Ovary (tissue), 9 donors: ENCODE results near the gene LAMA2. TPM values are rescaled to one million over a fixed set of nuclear protein-coding genes. Genes with fewer than 3 reads are reported as not detected.

ENCODE experiments used
- DNase-seq, 5 donors: peaks; one replicate each; pipeline ENCODE4 v3.0.0-alpha.2; 2019 to 2020
- H3K27ac ChIP-seq, 2 donors: fragments of 200-600 bp; one replicate each; pipeline versions ENCODE4 v1.5.1 to v1.8.0; 2019 to 2022
- H3K27me3 ChIP-seq: fragments of 200-600 bp; one replicate; pipeline ENCODE4 v1.8.0; 2022
- H3K36me3 ChIP-seq: fragments of 200-600 bp; sonication (generic); one replicate; pipeline ENCODE4 v1.5.1; 2019
- H3K4me1 ChIP-seq: one replicate; pipeline ENCODE4 v1.8.1; 2013; ENCODE audit warnings: mild to moderate bottlenecking, moderate library complexity; ENCODE audit not compliant: insufficient read depth
- H3K4me3 ChIP-seq: fragments of 200-600 bp; sonication (generic); one replicate; pipeline ENCODE4 v1.5.1; 2017
- H3K9me3 ChIP-seq, 2 donors: fragments of 200-600 bp in 1 of 2; sonication (generic) in 1 of 2; one replicate each; pipeline versions ENCODE4 v1.5.1 to v1.8.1; 2013 to 2019; ENCODE audit warnings: mild to moderate bottlenecking in 1 of 2, moderate library complexity in 1 of 2
- CTCF ChIP-seq, 3 donors: fragments of 450-650 bp in 2 of 3; fragments of 200-600 bp in 1 of 3; IDR thresholded peaks; one replicate each; pipeline versions ENCODE4 v1.5.1 to v1.8.0; 2016 to 2022; ENCODE audit warnings: antibody characterized with exemption in 3 of 3, mild to moderate bottlenecking in 1 of 3
- EP300 ChIP-seq: sonication (generic); formaldehyde crosslinking; IDR thresholded peaks from one replicate; pipeline ENCODE4 v1.6.1; 2017; ENCODE audit warnings: antibody characterized with exemption
- POLR2A ChIP-seq: fragments of 450-650 bp; IDR thresholded peaks from one replicate; pipeline ENCODE4 v1.6.1; 2017; ENCODE audit warnings: antibody characterized with exemption, mild to moderate bottlenecking, moderate library complexity
- WGBS, 3 donors: extraction: QIAGEN DNeasy Blood & Tissue Kit in 1 of 3; methylation state at CpG; one replicate each; pipeline versions ENCODE4 v1.1.5 to v1.1.7; 2013 to 2017; 5-methylcytosine and 5-hydroxymethylcytosine counted together
- intact Hi-C, 4 donors: fragments of 100-400 bp; cut with DNase I; formaldehyde crosslinking; loops; one replicate each; pipeline versions ENCODE4 v1.11.0 to v1.15.1; 2022 to 2023
- polyA plus RNA-seq, 2 donors: library from polyadenylated mRNA; stranded (reverse); fragments of 200-250 nt in 1 of 2; fragments of 350-450 nt in 1 of 2; fragmentation: Illumina TruSeq in 1 of 2; extraction: RNeasy Lipid Tissue Mini Kit (QIAGEN cat#74804) in 1 of 2; gene quantifications; one replicate each; pipeline ENCODE4 v1.2.3, GENCODE V29; 2013 to 2014
- total RNA-seq, 7 donors: library from RNA; depleted of rRNA in 2 of 7; stranded (reverse); fragments of >200 nt in 2 of 7; fragmentation: NEBNext Ultra II Directional in 3 of 7; extraction: Animal tissue kit (Norgen Biotek cat#: 25700) in 3 of 7; gene quantifications; one replicate each; pipeline versions ENCODE4 v1.1.0 to v1.2.4, GENCODE V29; 2016 to 2023
- donor health status: DM: no; HTN: no; CAD: no; lungs with moderate emphysema.
- donor health status: DM: no; HTN: no; CAD: no.
- donor health status: Bipolar disorder and iron deficiency.
- donor health status: DM: yes; HTN: yes; CAD: no.
- donor health status: DM: no; HTN: no; CAD: no.
- donor health status: DM: yes; HTN: yes; CAD: no.

Gene LAMA2
- total and polyA plus RNA-seq, 9 donors, result 42.5 to 226 (median 121) TPM

- intact Hi-C loops, result no loop called here
- Histone ChIP-seq H3K4me3 (no peak overlapping the region), H3K36me3 (no peaks in the 10 kb centered on the region), H3K4me1 (no peaks in the 10 kb centered on the region), H3K27ac (no peak overlapping the region), H3K9me3 (no peaks in the 10 kb centered on the region), H3K27me3 (no peaks in the 10 kb centered on the region)
- no peak for TF ChIP-seq POLR2A
- no peak for TF ChIP-seq CTCF (IDR thresholded peaks at IDR 0.05)
- no peak for TF ChIP-seq EP300
- WGBS, 3 donors, result 95 to 98% (median 95%) methylated on average over 1 of the region's 1 CpG
- DNase-seq, result no peak
These were observed 241.4 kb downstream of the LAMA2 start for GRCh38 chr6:129124347-129124746.

GRCh38 chr6:129130106-129130505, 247.2 kb downstream of the LAMA2 start:
- no peak for DNase-seq
- intact Hi-C loops, result loop anchor here in 1 of 4 donors (10.0 kb wide), 1 partner anchor 245 kb away; the partner anchor contains the start of gene LAMA2
- no peaks in the 10 kb centered on the region for H3K27me3 ChIP-seq
- peak overlapping the region; percentile 47 to 60 for H3K27ac ChIP-seq
- no peaks in the 10 kb centered on the region for H3K36me3 ChIP-seq
- H3K9me3 ChIP-seq, result no peaks in the 10 kb centered on the region
- no peak overlapping the region for H3K4me3 ChIP-seq
- no peak for TF ChIP-seq POLR2A
- no peak for TF ChIP-seq CTCF (IDR thresholded peaks at IDR 0.05)
- no peak for TF ChIP-seq EP300
- H3K4me1 ChIP-seq, result peaks cover 13% of the 10 kb centered on the region

GRCh38 chr6:129130959-129131681, 248.2 kb downstream of the LAMA2 start:
- Histone ChIP-seq H3K36me3 (no peaks in the 10 kb centered on the region), H3K4me3 (no peak overlapping the region), H3K9me3 (no peaks in the 10 kb centered on the region), H3K4me1 (peaks cover 16% of the 10 kb centered on the region), H3K27ac (peak overlapping the region; percentile 13 to 60), H3K27me3 (no peaks in the 10 kb centered on the region)
- peak; percentile 60 for TF ChIP-seq EP300
- TF ChIP-seq CTCF (IDR thresholded peaks at IDR 0.05), result no peak
- DNase-seq, result peak in 4 of 5 donors; percentile 43 to 74 (median 70)
- 6 to 14% (median 7%) methylated on average over 3 of the region's 3 CpGs for WGBS, 3 donors
- intact Hi-C loops, result loop anchor here in 1 of 4 donors (10.0 kb wide), 1 partner anchor 246 kb away; the partner anchor contains the start of gene LAMA2

GRCh38 chr6:129133770-129134192, 250.8 kb downstream of the LAMA2 start:
- intact Hi-C loops, result loop anchor here in 1 of 4 donors (10.0 kb wide), 1 partner anchor 249 kb away; the partner anchor contains the start of gene LAMA2
- peak in 4 of 5 donors; percentile 39 to 57 (median 43) for DNase-seq
- H3K36me3 ChIP-seq, result no peaks in the 10 kb centered on the region
- H3K9me3 ChIP-seq, result no peaks in the 10 kb centered on the region
- no peaks in the 10 kb centered on the region for H3K27me3 ChIP-seq
- H3K4me1 ChIP-seq, result peaks cover 16% of the 10 kb centered on the region
- TF ChIP-seq EP300, result peak; percentile 55
- no peak for TF ChIP-seq POLR2A
- TF ChIP-seq CTCF (IDR thresholded peaks at IDR 0.05), result peak in 1 of 3 donors; percentile 20
- H3K4me3 ChIP-seq, result no peak overlapping the region
- WGBS, 3 donors, result 4 to 11% (median 6%) methylated on average over 5 of the region's 5 CpGs
- H3K27ac ChIP-seq, result peak overlapping the region; percentile 31 to 75
